HEK293 (cell line): ENCODE results near the gene PBLD.
"Not testable (repeated sequence)": the region's sequence is repeated elsewhere in the genome, so short reads cannot be mapped to it uniquely, and the experiment has no call there.

Experiments used
- CTCF ChIA-PET: fragments of 350-600 bp; formaldehyde crosslinking; extraction: SDS; loops from one replicate; lab custom pipeline; 2021; ENCODE audit warnings: antibody characterized with exemption; lab: Yijun Ruan, JAX
- POLR2A ChIA-PET: fragments of 300-600 bp; formaldehyde crosslinking; extraction: SDS; loops from one replicate; lab custom pipeline; 2020; ENCODE audit warnings: antibody characterized with exemption, inconsistent platforms; lab: Yijun Ruan, JAX
- H3K27ac ChIP-seq: fragments of 200-500 bp; sonication (Bioruptor generic); 2 replicates; pipeline ENCODE4 v1.5.1; 2014; ENCODE audit warnings: low read depth, low read length, control low read depth, inconsistent platforms; ENCODE audit errors: extremely low read depth
- H3K36me3 ChIP-seq, 2 experiments: fragments of 200-500 bp in 1 of 2; sonication (Bioruptor generic) in 1 of 2; 1 replicate in 1 of 2; 2 replicates in 1 of 2; pipeline ENCODE4 v1.5.1; 2014 to 2017; ENCODE audit warnings: inconsistent platforms in 2 of 2, low read length in 2 of 2; ENCODE audit not compliant: control insufficient read depth in 2 of 2, insufficient read depth in 1 of 2
- H3K4me1 ChIP-seq: fragments of 200-500 bp; sonication (Bioruptor generic); 2 replicates; pipeline ENCODE4 v1.5.1; 2014; ENCODE audit warnings: mild to moderate bottlenecking, low read length, inconsistent platforms; ENCODE audit not compliant: control insufficient read depth, insufficient read depth
- H3K4me3 ChIP-seq: 2 replicates; pipeline ENCODE4 v1.5.1; 2011; ENCODE audit warnings: low read depth, mild to moderate bottlenecking, control low read depth, low read length, moderate library complexity
- H3K9me3 ChIP-seq: fragments of 200-500 bp; sonication (Bioruptor generic); 2 replicates; pipeline ENCODE4 v1.5.1; 2014; ENCODE audit warnings: low read depth, low read length, inconsistent platforms; ENCODE audit not compliant: control insufficient read depth, insufficient read depth
- AEBP2 ChIP-seq: fragments of 450-650 bp; formaldehyde crosslinking; IDR thresholded peaks from 2 replicates; pipeline ENCODE4 v1.5.1; 2016; ENCODE audit warnings: missing biosample characterization, missing genetic modification characterization, borderline replicate concordance
- PRDM10 ChIP-seq: fragments of 450-650 bp; formaldehyde crosslinking; IDR thresholded peaks from 2 replicates; pipeline ENCODE4 v1.5.1; 2016; ENCODE audit warnings: missing biosample characterization, missing genetic modification characterization
- ZBTB11 ChIP-seq: fragments of 450-650 bp; formaldehyde crosslinking; conservative IDR thresholded peaks from 2 replicates; pipeline ENCODE4 v1.5.1; 2016; ENCODE audit warnings: low read depth, missing biosample characterization, missing genetic modification characterization
- ZBTB21 ChIP-seq: fragments of 450-650 bp; formaldehyde crosslinking; IDR thresholded peaks from 2 replicates; pipeline ENCODE4 v1.5.1; 2017; ENCODE audit warnings: missing biosample characterization, missing genetic modification characterization
- ZBTB8A ChIP-seq: fragments of 450-650 bp; formaldehyde crosslinking; IDR thresholded peaks from 2 replicates; pipeline ENCODE4 v1.5.1; 2016; ENCODE audit warnings: missing biosample characterization, missing genetic modification characterization
- ZNF140 ChIP-seq: fragments of 450-650 bp; formaldehyde crosslinking; IDR thresholded peaks from 2 replicates; pipeline ENCODE4 v1.5.1; 2016; ENCODE audit warnings: missing biosample characterization, missing genetic modification characterization
- ZNF266 ChIP-seq: fragments of 450-650 bp; formaldehyde crosslinking; IDR thresholded peaks from 2 replicates; pipeline ENCODE4 v1.5.1; 2016; ENCODE audit warnings: missing biosample characterization, missing genetic modification characterization, low read depth
- ZNF354C ChIP-seq: fragments of 450-650 bp; formaldehyde crosslinking; IDR thresholded peaks from 2 replicates; pipeline ENCODE4 v1.5.1; 2016; ENCODE audit warnings: missing biosample characterization, missing genetic modification characterization, low read depth, borderline replicate concordance
- ZNF394 ChIP-seq: fragments of 450-650 bp; formaldehyde crosslinking; IDR thresholded peaks from 2 replicates; pipeline ENCODE4 v1.5.1; 2016; ENCODE audit warnings: missing biosample characterization, missing genetic modification characterization, mild to moderate bottlenecking, moderate library complexity, borderline replicate concordance
- ZNF404 ChIP-seq: fragments of 450-650 bp; formaldehyde crosslinking; IDR thresholded peaks from 2 replicates; pipeline ENCODE4 v1.5.1; 2017; ENCODE audit warnings: missing biosample characterization, missing genetic modification characterization
- ZNF426 ChIP-seq: fragments of 450-650 bp; formaldehyde crosslinking; IDR thresholded peaks from 2 replicates; pipeline ENCODE4 v1.5.1; 2017; ENCODE audit warnings: missing biosample characterization, missing genetic modification characterization, mild to moderate bottlenecking, inconsistent platforms, moderate library complexity
- ZNF433 ChIP-seq: fragments of 450-650 bp; formaldehyde crosslinking; IDR thresholded peaks from 2 replicates; pipeline ENCODE4 v1.5.1; 2016; ENCODE audit warnings: missing biosample characterization, missing genetic modification characterization, low read depth
- ZNF510 ChIP-seq: fragments of 450-650 bp; formaldehyde crosslinking; IDR thresholded peaks from 2 replicates; pipeline ENCODE4 v1.5.1; 2018; ENCODE audit warnings: mild to moderate bottlenecking, missing genetic modification characterization, missing biosample characterization; ENCODE audit not compliant: insufficient replicate concordance
- ZNF623 ChIP-seq: fragments of 450-650 bp; formaldehyde crosslinking; IDR thresholded peaks from 2 replicates; pipeline ENCODE4 v1.5.1; 2016; ENCODE audit warnings: missing biosample characterization, missing genetic modification characterization
- ZNF629 ChIP-seq: fragments of 450-650 bp; formaldehyde crosslinking; IDR thresholded peaks from 2 replicates; pipeline ENCODE4 v1.5.1; 2017; ENCODE audit warnings: missing biosample characterization, missing genetic modification characterization
- ZNF654 ChIP-seq: fragments of 450-650 bp; formaldehyde crosslinking; IDR thresholded peaks from 2 replicates; pipeline ENCODE4 v1.5.1; 2016; ENCODE audit warnings: low read depth, missing biosample characterization, missing genetic modification characterization
- ZNF664 ChIP-seq: fragments of 450-650 bp; formaldehyde crosslinking; IDR thresholded peaks from 2 replicates; pipeline ENCODE4 v1.5.1; 2016; ENCODE audit warnings: missing biosample characterization, missing genetic modification characterization
- TF ChIP-seq, protein P1 (sequence below): fragments of 450-650 bp; formaldehyde crosslinking; IDR thresholded peaks from 2 replicates; pipeline ENCODE4 v1.5.1; 2016; ENCODE audit warnings: missing biosample characterization, missing genetic modification characterization, borderline replicate concordance

The PBLD gene

DNA sequence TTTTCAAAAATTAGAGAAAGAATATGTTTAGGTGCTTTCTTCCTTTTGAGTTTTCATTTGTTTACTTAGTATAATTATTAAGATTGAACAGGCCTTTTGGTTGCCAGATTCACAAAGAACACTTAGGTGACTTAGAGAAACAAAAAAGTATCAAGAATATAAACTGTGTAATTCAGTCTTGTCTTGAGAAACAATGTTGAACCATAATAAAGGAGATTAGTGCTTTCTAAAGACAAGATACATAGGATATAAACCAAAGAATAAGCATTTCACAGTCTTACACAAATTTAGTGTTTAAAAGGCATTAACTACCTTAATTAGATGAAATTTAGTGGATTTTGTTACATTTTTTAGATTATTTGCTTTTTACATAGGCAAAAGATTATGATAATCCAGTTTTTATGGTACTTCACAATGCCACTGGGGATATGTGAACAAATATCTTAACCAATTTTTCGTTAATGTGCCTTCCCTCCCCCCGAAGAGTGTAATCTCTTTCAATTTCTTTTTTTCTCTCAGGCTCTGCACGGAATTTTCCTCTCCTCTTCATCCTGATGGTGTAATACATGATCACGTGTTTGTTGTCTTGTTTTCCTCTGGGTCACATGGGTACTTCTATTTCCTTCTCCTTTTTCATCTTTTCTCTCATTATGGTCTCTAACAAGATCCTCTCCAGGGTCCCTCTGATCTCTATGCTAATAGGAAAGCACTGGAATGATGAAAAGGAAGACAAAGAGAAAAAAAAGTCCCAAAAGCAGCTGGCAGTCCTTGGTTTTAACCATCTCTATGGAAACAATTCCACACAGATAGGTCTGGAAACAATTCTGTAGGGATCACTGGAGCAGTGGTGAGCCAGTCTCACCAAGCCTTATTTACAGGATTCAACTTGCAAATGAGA lies 4.6 kb downstream of the PBLD start (continued):
- TF ChIP-seq, protein P1, sequence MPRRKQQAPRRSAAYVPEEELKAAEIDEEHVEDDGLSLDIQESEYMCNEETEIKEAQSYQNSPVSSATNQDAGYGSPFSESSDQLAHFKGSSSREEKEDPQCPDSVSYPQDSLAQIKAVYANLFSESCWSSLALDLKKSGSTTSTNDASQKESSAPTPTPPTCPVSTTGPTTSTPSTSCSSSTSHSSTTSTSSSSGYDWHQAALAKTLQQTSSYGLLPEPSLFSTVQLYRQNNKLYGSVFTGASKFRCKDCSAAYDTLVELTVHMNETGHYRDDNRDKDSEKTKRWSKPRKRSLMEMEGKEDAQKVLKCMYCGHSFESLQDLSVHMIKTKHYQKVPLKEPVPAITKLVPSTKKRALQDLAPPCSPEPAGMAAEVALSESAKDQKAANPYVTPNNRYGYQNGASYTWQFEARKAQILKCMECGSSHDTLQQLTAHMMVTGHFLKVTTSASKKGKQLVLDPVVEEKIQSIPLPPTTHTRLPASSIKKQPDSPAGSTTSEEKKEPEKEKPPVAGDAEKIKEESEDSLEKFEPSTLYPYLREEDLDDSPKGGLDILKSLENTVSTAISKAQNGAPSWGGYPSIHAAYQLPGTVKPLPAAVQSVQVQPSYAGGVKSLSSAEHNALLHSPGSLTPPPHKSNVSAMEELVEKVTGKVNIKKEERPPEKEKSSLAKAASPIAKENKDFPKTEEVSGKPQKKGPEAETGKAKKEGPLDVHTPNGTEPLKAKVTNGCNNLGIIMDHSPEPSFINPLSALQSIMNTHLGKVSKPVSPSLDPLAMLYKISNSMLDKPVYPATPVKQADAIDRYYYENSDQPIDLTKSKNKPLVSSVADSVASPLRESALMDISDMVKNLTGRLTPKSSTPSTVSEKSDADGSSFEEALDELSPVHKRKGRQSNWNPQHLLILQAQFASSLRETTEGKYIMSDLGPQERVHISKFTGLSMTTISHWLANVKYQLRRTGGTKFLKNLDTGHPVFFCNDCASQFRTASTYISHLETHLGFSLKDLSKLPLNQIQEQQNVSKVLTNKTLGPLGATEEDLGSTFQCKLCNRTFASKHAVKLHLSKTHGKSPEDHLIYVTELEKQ (tag by site-specific recombination), result no peak
- TF ChIP-seq PRDM10 (tag by site-specific recombination) (peak; percentile 85), ZNF629 (peak; percentile 65)

DNA sequence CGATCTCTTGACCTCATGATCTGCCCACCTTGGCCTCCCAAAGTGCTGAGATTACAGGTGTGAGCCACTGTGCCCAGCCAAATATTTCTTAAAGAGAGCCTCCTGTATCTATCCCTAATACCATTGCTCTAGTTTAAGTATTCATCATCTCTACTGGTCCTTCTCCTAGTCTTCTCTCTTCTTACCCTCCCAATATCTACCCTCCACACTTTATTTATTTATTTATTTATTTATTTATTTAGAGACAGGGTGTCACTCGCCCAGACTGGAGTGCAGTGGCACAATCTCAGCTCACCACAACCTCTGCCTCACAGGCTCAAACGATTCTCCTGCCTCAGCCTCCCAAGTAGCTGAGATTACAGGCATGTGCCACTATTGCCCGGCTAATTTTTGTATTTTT lies 8.3 kb downstream of the PBLD start:
- H3K4me1 ChIP-seq, H3K4me3 ChIP-seq, H3K9me3 ChIP-seq, CTCF ChIA-PET, H3K36me3 ChIP-seq, H3K27ac ChIP-seq: not testable (repeated sequence)
- POLR2A ChIA-PET, result interaction anchor here (2.0 kb wide), 1 partner anchor 8 kb away, joined by 5 read pairs; the partner anchor contains the start of gene HNRNPH3
- TF ChIP-seq ZNF140 (tag by site-specific recombination) (peak; percentile 67), ZNF433 (tag by site-specific recombination) (peak; percentile 66; the same call in 1 of the 2 replicates), ZNF354C (tag by site-specific recombination) (0 out of 2 replicates have a peak, but pooled peaks have one; percentile 28), ZNF654 (tag by site-specific recombination) (peak; percentile 36), ZBTB21 (tag by site-specific recombination) (0 out of 2 replicates have a peak, but pooled peaks have one; percentile 42), ZNF266 (tag by site-specific recombination) (peak; percentile 60; the same call in 1 of the 2 replicates), ZNF394 (tag by site-specific recombination) (peak; percentile 81), ZNF426 (peak; percentile 59), AEBP2 (tag by site-specific recombination) (peak; percentile 59; the same call in 1 of the 2 replicates), ZNF664 (0 out of 2 replicates have a peak, but pooled peaks have one; percentile 56), ZNF510 (tag by site-specific recombination) (peak; percentile 45), ZNF623 (tag by site-specific recombination) (peak; percentile 67), ZNF404 (tag by site-specific recombination) (0 out of 2 replicates have a peak, but pooled peaks have one; percentile 60), ZBTB8A (tag by site-specific recombination) (0 out of 2 replicates have a peak, but pooled peaks have one; percentile 40), ZBTB11 (tag by site-specific recombination) (peak; percentile 63)
